ENCODE results near the gene CMSS1.

Gene CMSS1

DNA sequence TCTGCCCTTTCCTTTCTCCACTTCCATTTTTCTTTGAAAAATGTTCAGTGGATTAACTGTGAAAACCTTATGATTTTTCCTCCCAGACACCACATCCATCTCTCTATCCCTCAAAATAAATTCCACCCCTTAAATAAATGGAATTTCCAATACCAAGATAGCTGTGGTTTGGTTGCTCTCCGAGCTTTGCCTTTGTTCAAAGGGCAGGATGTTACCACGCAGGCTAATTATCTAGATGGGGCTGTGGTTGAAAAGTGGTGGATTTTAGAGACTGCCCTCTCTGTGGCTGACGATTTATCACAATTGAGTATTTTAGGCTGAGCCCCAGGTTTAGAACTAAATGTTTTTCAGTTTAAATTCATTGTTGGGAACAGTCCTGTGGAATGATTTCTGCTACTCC lies 36.9 kb upstream of the CMSS1 start:
- Histone ChIP-seq H3K79me2 (ENCODE audit: insufficient read depth, low read length) (no peaks in the 10 kb centered on the region), H3K4me2 (ENCODE audit: low read depth, low read length, poor library complexity, severe bottlenecking) (no peak overlapping the region), H3K36me3 (ENCODE audit: insufficient read depth, low read length) (no peaks in the 10 kb centered on the region), H4K20me1 (ENCODE audit: insufficient read depth, low read length, poor library complexity, severe bottlenecking) (no peaks in the 10 kb centered on the region), H3K4me3 (ENCODE audit: low read length, poor library complexity, severe bottlenecking) (no peak overlapping the region), H3K9me3 (ENCODE audit: insufficient read depth, low read depth, low read length) (no peaks in the 10 kb centered on the region), H3F3A (ENCODE audit: low read depth) (no peaks in the 10 kb centered on the region), H3K27me3 (ENCODE audit: insufficient read depth, low read length, poor library complexity, severe bottlenecking) (no peaks in the 10 kb centered on the region), H3K9ac (ENCODE audit: low read depth, low read length, poor library complexity, severe bottlenecking) (no peak overlapping the region), H3K9me2 (replicated peaks; ENCODE audit: low read depth, low read length) (no peaks in the 10 kb centered on the region), H3K4me1 (ENCODE audit: insufficient read depth, low read length, poor library complexity, severe bottlenecking) (no peaks in the 10 kb centered on the region), H2AFZ (ENCODE audit: low read length) (no peak overlapping the region)
- no peak for TF ChIP-seq CTCF (conservative IDR thresholded peaks at IDR 0.05; ENCODE audit: low read length)
- TF ChIP-seq EZH2phosphoT487 (IDR thresholded peaks at IDR 0.05; ENCODE audit: borderline replicate concordance): no peak

DNA sequence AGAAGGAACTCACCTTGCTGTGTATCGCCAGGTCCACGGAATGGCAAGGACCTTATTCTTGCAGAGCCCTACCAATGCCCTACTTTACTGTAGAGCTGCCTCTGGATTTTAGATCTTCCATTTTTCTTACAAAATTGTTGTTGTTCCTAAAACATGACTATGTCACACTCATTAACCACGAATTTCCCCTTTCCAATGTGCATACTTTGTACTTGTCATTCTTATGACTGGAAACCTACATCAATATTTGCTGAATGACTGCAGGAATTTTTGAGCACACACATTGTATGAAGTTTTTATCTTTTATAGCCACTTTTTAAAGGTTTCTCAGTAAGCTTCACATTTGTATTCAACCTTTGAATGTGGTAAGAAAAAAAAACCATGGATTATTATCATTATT lies 35.9 kb upstream of the CMSS1 start:
- TF ChIP-seq CTCF (conservative IDR thresholded peaks at IDR 0.05; ENCODE audit: low read length) (no peak), EZH2phosphoT487 (IDR thresholded peaks at IDR 0.05; ENCODE audit: borderline replicate concordance) (no peak)

DNA sequence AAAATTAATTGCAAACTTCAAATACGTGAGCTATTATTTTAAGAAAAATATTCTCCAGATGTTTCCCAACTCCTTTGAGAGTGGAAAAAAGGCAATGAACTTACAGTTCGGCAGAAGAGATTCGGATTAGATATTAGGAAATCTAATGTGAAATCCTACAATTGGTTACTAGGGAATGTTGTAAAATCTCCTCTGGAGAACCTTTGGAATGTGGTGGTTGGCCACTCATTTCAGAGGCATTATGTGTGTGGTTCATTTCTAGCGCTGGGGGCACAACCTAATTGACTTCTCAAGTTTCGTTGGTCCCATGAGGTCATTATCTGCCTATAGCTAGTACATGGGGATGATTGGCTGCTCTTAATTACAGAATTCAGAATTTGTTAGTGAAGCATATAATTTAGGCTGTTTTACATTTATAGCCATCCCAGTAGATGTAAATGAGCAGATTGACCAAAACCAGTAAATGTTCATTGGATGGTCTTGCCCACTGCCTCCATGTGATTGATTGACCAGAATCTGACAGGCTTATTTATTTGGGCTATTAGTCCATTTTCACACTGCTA lies 34.6 kb upstream of the CMSS1 start:
- no peaks in the 10 kb centered on the region for H3K79me2 ChIP-seq (ENCODE audit: insufficient read depth, low read length)
- no peaks in the 10 kb centered on the region for H3K9me2 ChIP-seq (replicated peaks; ENCODE audit: low read depth, low read length)
- no peak overlapping the region for H3K9ac ChIP-seq (ENCODE audit: low read depth, low read length, poor library complexity, severe bottlenecking)
- H3K4me2 ChIP-seq (ENCODE audit: low read depth, low read length, poor library complexity, severe bottlenecking): no peak overlapping the region
- no peaks in the 10 kb centered on the region for H3F3A ChIP-seq (ENCODE audit: low read depth)
- no peak overlapping the region for H3K4me3 ChIP-seq (ENCODE audit: low read length, poor library complexity, severe bottlenecking)
- no peaks in the 10 kb centered on the region for H3K4me1 ChIP-seq (ENCODE audit: insufficient read depth, low read length, poor library complexity, severe bottlenecking)
- H3K9me3 ChIP-seq (ENCODE audit: insufficient read depth, low read depth, low read length): no peaks in the 10 kb centered on the region
- H2AFZ ChIP-seq (ENCODE audit: low read length): no peak overlapping the region
- no peaks in the 10 kb centered on the region for H3K27me3 ChIP-seq (ENCODE audit: insufficient read depth, low read length, poor library complexity, severe bottlenecking)
- H3K36me3 ChIP-seq (ENCODE audit: insufficient read depth, low read length): no peaks in the 10 kb centered on the region
- H4K20me1 ChIP-seq (ENCODE audit: insufficient read depth, low read length, poor library complexity, severe bottlenecking): no peaks in the 10 kb centered on the region
- TF ChIP-seq EZH2phosphoT487 (IDR thresholded peaks at IDR 0.05; ENCODE audit: borderline replicate concordance) (no peak), CTCF (conservative IDR thresholded peaks at IDR 0.05; ENCODE audit: low read length) (no peak)

More for the DNA sequence above, 35.9 kb upstream of the CMSS1 start:
- Histone ChIP-seq H3K9ac (ENCODE audit: low read depth, low read length, poor library complexity, severe bottlenecking) (no peak overlapping the region), H3F3A (ENCODE audit: low read depth) (no peaks in the 10 kb centered on the region), H3K36me3 (ENCODE audit: insufficient read depth, low read length) (no peaks in the 10 kb centered on the region), H3K4me2 (ENCODE audit: low read depth, low read length, poor library complexity, severe bottlenecking) (no peak overlapping the region), H3K4me3 (ENCODE audit: low read length, poor library complexity, severe bottlenecking) (no peak overlapping the region), H3K4me1 (ENCODE audit: insufficient read depth, low read length, poor library complexity, severe bottlenecking) (no peaks in the 10 kb centered on the region), H2AFZ (ENCODE audit: low read length) (no peak overlapping the region), H3K9me3 (ENCODE audit: insufficient read depth, low read depth, low read length) (no peaks in the 10 kb centered on the region), H3K9me2 (replicated peaks; ENCODE audit: low read depth, low read length) (no peaks in the 10 kb centered on the region), H3K27me3 (ENCODE audit: insufficient read depth, low read length, poor library complexity, severe bottlenecking) (no peaks in the 10 kb centered on the region), H3K79me2 (ENCODE audit: insufficient read depth, low read length) (no peaks in the 10 kb centered on the region), H4K20me1 (ENCODE audit: insufficient read depth, low read length, poor library complexity, severe bottlenecking) (no peaks in the 10 kb centered on the region)

All from Loucy (cell line).